GM21447 (cell line): ENCODE results near the gene UNC119B.

Experiments
- ATAC-seq: cut with Tn5 transposase; IDR thresholded peaks from one replicate; pipeline ENCODE4 v1.9.1; 2021; ENCODE audit not compliant: unreplicated experiment

Gene UNC119B

DNA sequence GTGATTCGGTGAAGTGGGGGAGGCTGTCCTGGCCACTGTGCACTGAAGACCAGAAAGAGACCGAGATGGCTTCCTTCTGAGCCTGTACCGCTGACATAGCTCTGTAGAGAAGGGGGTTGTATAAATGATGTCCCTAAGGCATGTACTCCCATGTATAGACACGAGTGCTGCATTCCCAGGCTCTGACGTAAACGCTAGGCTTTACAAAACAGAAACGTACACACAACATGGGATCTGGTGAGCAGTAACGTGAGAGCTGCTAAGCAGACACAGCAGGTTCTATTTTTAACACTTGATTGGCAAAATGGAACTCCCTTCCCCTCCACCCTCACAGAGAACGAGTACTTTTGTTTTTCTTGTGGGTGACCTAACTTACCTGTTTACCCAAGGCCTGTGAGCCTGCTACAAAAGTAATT is 51.3 kb downstream of the UNC119B start:
- no peak for ATAC-seq

- no peak for ATAC-seq
Measured at GRCh38 chr12:120762086-120762485, 51.8 kb downstream of the UNC119B start.

- no peak for ATAC-seq
Measured at GRCh38 chr12:120763250-120763649, 53.0 kb downstream of the UNC119B start.

GRCh38 chr12:120764816-120765215 is 54.6 kb downstream of the UNC119B start:
- no peak for ATAC-seq

DNA sequence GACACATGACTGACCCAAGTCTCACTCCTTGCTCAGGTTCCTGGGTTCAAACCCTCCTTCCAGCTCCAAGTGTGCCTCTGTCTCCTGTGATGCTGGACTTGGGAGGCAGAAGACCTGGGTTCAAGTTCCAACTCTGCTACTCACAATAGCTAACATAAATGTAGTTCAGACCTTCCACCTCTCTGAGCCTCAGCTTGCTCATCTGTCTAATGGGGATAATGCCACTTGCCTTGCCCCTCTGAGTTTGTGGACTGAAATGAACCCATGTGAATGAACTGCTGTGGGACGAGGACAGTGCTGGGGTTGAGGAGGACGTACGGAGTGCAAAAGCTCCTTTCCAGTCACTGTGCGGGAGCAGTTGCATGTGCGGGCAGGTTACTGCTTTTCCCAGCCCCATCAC is 56.3 kb downstream of the UNC119B start:
- no peak for ATAC-seq

DNA sequence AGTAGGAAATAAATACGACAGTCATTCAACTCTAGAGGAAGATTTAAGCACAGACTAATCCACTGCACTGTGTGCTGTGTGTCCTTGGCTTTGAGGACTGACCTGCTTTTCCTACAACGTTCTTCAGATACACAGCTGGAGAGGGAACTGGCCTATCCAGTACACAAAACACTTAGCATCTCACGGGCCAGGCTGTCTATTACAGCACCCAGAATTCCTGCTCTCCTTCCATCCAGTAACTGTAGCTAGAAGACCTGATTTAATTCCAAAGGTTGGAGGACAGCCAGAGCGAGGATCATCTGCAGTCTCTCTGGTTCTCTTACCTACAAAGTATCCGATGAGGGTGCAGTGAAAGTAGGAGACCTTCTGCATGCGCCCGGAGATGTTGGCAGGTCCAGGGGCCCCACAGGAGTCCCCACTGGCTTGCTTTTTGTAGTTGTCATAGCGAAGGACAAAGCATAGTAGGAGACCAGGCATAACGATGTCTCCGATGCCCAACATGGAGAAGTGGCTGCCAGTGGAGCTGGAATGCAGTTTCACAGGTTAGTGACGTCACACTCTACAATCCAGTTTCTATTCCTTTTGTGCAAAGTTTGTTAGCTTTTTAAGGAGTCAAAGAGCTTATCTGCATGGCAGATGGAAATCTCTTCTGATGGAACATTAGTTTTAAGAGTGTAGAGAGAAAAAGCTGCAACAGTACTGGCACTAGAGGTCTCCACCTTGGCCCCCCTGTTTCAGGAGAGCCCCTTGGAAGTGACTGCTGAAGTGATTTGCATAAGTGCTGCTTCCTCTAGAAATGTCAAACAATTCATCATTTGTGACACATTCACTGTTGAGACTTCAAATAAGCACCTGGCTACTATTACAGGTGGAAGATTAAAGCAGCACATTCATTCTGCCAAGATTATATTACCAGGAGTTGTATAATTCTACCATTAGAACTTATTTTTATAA is 57.1 kb downstream of the UNC119B start:
- no peak for ATAC-seq

- ATAC-seq: no peak
Measured at GRCh38 chr12:120771097-120771496, 60.8 kb downstream of the UNC119B start.
